ENCODE results near the gene THBS2.

The THBS2 gene

DNA sequence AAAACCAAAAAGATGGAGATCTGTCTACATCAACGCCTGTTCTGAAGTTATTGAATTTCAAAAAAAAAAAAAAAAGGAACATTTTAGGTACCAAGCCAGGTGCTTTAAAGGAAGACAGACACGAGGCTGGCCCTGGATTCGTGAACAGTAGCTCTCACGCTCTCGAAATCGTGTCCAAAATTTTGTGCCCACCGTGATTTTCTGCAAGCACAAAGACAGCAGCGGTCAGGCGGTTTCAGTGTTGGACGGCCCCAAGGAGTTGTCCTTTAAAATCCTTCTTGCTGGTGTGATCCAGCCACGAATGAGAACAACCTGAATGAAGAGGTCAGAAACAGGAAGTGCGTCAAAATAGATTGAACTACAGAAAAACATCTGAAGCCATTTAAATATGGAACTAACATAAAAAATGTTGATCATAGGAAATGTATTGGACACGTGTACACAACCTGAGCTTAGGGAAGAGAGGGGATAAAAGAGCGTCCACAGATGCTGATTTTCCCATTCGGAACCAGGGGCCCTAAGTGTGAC lies 78.2 kb downstream of the THBS2 start:
- no peak for ATAC-seq
- TF ChIP-seq PPARA (CRISPR knock-in tag; IDR thresholded peaks at IDR 0.05; ENCODE audit: borderline replicate concordance) (no peak), ZFP30 (CRISPR knock-in tag; IDR thresholded peaks at IDR 0.05) (no peak), ZNF70 (CRISPR knock-in tag; IDR thresholded peaks at IDR 0.05) (no peak), TCF4 (CRISPR knock-in tag; IDR thresholded peaks at IDR 0.05; ENCODE audit: borderline replicate concordance) (no peak)
- TF ChIP-seq, protein P1, sequence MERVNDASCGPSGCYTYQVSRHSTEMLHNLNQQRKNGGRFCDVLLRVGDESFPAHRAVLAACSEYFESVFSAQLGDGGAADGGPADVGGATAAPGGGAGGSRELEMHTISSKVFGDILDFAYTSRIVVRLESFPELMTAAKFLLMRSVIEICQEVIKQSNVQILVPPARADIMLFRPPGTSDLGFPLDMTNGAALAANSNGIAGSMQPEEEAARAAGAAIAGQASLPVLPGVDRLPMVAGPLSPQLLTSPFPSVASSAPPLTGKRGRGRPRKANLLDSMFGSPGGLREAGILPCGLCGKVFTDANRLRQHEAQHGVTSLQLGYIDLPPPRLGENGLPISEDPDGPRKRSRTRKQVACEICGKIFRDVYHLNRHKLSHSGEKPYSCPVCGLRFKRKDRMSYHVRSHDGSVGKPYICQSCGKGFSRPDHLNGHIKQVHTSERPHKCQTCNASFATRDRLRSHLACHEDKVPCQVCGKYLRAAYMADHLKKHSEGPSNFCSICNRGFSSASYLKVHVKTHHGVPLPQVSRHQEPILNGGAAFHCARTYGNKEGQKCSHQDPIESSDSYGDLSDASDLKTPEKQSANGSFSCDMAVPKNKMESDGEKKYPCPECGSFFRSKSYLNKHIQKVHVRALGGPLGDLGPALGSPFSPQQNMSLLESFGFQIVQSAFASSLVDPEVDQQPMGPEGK (CRISPR knock-in tag; IDR thresholded peaks at IDR 0.05; ENCODE audit: borderline replicate concordance): no peak

- TF ChIP-seq, protein P1 (CRISPR knock-in tag; IDR thresholded peaks at IDR 0.05; ENCODE audit: borderline replicate concordance): no peak
- no peak for TF ChIP-seq ZNF565 (CRISPR knock-in tag; conservative IDR thresholded peaks at IDR 0.05; ENCODE audit: low read depth)
- no peak for TF ChIP-seq TSHZ2 (CRISPR knock-in tag; IDR thresholded peaks at IDR 0.05)
- TF ChIP-seq TCF4 (CRISPR knock-in tag; IDR thresholded peaks at IDR 0.05; ENCODE audit: borderline replicate concordance): no peak
- ATAC-seq: no peak
Measured at GRCh38 chr6:169174516-169175359, 78.9 kb downstream of the THBS2 start.

- TF ChIP-seq SNAI2 (CRISPR knock-in tag; IDR thresholded peaks at IDR 0.05): no peak
- no peak for TF ChIP-seq TSHZ2 (CRISPR knock-in tag; IDR thresholded peaks at IDR 0.05)
- no peak for TF ChIP-seq ZNF565 (CRISPR knock-in tag; conservative IDR thresholded peaks at IDR 0.05; ENCODE audit: low read depth)
- TF ChIP-seq, protein P2, sequence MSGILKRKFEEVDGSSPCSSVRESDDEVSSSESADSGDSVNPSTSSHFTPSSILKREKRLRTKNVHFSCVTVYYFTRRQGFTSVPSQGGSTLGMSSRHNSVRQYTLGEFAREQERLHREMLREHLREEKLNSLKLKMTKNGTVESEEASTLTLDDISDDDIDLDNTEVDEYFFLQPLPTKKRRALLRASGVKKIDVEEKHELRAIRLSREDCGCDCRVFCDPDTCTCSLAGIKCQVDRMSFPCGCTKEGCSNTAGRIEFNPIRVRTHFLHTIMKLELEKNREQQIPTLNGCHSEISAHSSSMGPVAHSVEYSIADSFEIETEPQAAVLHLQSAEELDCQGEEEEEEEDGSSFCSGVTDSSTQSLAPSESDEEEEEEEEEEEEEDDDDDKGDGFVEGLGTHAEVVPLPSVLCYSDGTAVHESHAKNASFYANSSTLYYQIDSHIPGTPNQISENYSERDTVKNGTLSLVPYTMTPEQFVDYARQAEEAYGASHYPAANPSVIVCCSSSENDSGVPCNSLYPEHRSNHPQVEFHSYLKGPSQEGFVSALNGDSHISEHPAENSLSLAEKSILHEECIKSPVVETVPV (CRISPR knock-in tag; IDR thresholded peaks at IDR 0.05): no peak
- no peak for TF ChIP-seq OSR1 (CRISPR knock-in tag; IDR thresholded peaks at IDR 0.05)
- no peak for TF ChIP-seq RARB (CRISPR knock-in tag; IDR thresholded peaks at IDR 0.05)
- TF ChIP-seq ZNF8 (CRISPR knock-in tag; IDR thresholded peaks at IDR 0.05): no peak
- no peak for TF ChIP-seq PPARA (CRISPR knock-in tag; IDR thresholded peaks at IDR 0.05; ENCODE audit: borderline replicate concordance)
- TF ChIP-seq BACH2 (CRISPR knock-in tag; IDR thresholded peaks at IDR 0.05; ENCODE audit: borderline replicate concordance): no peak
- TF ChIP-seq ISL1 (CRISPR knock-in tag; IDR thresholded peaks at IDR 0.05): no peak
- TF ChIP-seq CSDC2 (CRISPR knock-in tag; IDR thresholded peaks at IDR 0.05): no peak
- TF ChIP-seq ZFP3 (CRISPR knock-in tag; IDR thresholded peaks at IDR 0.05): no peak
- TF ChIP-seq, protein P3, sequence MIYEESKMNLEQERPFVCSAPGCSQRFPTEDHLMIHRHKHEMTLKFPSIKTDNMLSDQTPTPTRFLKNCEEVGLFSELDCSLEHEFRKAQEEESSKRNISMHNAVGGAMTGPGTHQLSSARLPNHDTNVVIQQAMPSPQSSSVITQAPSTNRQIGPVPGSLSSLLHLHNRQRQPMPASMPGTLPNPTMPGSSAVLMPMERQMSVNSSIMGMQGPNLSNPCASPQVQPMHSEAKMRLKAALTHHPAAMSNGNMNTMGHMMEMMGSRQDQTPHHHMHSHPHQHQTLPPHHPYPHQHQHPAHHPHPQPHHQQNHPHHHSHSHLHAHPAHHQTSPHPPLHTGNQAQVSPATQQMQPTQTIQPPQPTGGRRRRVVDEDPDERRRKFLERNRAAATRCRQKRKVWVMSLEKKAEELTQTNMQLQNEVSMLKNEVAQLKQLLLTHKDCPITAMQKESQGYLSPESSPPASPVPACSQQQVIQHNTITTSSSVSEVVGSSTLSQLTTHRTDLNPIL (CRISPR knock-in tag; IDR thresholded peaks at IDR 0.05; ENCODE audit: low read depth): no peak
- TF ChIP-seq ZNF70 (CRISPR knock-in tag; IDR thresholded peaks at IDR 0.05): no peak
- TF ChIP-seq ZC3H10 (CRISPR knock-in tag; IDR thresholded peaks at IDR 0.05): no peak
- TF ChIP-seq, protein P4, sequence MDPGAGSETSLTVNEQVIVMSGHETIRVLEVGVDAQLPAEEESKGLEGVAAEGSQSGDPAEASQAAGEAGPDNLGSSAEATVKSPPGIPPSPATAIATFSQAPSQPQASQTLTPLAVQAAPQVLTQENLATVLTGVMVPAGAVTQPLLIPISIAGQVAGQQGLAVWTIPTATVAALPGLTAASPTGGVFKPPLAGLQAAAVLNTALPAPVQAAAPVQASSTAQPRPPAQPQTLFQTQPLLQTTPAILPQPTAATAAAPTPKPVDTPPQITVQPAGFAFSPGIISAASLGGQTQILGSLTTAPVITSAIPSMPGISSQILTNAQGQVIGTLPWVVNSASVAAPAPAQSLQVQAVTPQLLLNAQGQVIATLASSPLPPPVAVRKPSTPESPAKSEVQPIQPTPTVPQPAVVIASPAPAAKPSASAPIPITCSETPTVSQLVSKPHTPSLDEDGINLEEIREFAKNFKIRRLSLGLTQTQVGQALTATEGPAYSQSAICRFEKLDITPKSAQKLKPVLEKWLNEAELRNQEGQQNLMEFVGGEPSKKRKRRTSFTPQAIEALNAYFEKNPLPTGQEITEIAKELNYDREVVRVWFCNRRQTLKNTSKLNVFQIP (CRISPR knock-in tag; IDR thresholded peaks at IDR 0.05; ENCODE audit: borderline replicate concordance, low read depth): no peak
- no peak for TF ChIP-seq TCF4 (CRISPR knock-in tag; IDR thresholded peaks at IDR 0.05; ENCODE audit: borderline replicate concordance)
- TF ChIP-seq GLIS3 (CRISPR knock-in tag; IDR thresholded peaks at IDR 0.05): no peak
- no peak for TF ChIP-seq ARNTL (CRISPR knock-in tag; IDR thresholded peaks at IDR 0.05; ENCODE audit: borderline replicate concordance, low read depth)
Measured at GRCh38 chr6:169173532-169174268, 79.9 kb downstream of the THBS2 start.

More at GRCh38 chr6:169173532-169174268, 79.9 kb downstream of the THBS2 start:
- no peak; the same call in 2 of the 3 replicates for ATAC-seq
